SK-N-SH treated with all-trans-retinoic acid at 6 μM for 48 hours (cell line): ENCODE measurements around the gene MEIS2.

Source experiments
- ARNTL ChIP-seq: fragments of 450-650 bp; formaldehyde crosslinking; IDR thresholded peaks from 2 replicates; pipeline ENCODE4 v1.5.0; 2020; ENCODE audit warnings: low read depth, mild to moderate bottlenecking, moderate library complexity, borderline replicate concordance
- CSDC2 ChIP-seq: fragments of 250-450 bp; sonication (Bioruptor Pico); IDR thresholded peaks from 2 replicates; pipeline ENCODE4 v1.5.0; 2020; ENCODE audit warnings: mild to moderate bottlenecking, moderate library complexity
- ISL1 ChIP-seq: fragments of 250-450 bp; sonication (Bioruptor Pico); IDR thresholded peaks from 2 replicates; pipeline ENCODE4 v2.1.2; 2022; ENCODE audit warnings: mild to moderate bottlenecking, moderate library complexity
- ZFP30 ChIP-seq: fragments of 450-650 bp; formaldehyde crosslinking; IDR thresholded peaks from 2 replicates; pipeline ENCODE4 v1.5.0; 2022; ENCODE audit warnings: mild to moderate bottlenecking, moderate library complexity
- ZNF70 ChIP-seq: fragments of 450-650 bp; formaldehyde crosslinking; IDR thresholded peaks from 2 replicates; pipeline ENCODE4 v1.5.0; 2020; ENCODE audit warnings: mild to moderate bottlenecking, moderate library complexity
- ZNF8 ChIP-seq: fragments of 450-650 bp; formaldehyde crosslinking; IDR thresholded peaks from 2 replicates; pipeline ENCODE4 v1.5.0; 2020; ENCODE audit warnings: mild to moderate bottlenecking, moderate library complexity
- TF ChIP-seq, protein P1 (sequence below): fragments of 250-450 bp; sonication (Bioruptor Pico); IDR thresholded peaks from 2 replicates; pipeline ENCODE4 v1.8.0; 2020; ENCODE audit warnings: mild to moderate bottlenecking, moderate library complexity, borderline replicate concordance

DNA sequence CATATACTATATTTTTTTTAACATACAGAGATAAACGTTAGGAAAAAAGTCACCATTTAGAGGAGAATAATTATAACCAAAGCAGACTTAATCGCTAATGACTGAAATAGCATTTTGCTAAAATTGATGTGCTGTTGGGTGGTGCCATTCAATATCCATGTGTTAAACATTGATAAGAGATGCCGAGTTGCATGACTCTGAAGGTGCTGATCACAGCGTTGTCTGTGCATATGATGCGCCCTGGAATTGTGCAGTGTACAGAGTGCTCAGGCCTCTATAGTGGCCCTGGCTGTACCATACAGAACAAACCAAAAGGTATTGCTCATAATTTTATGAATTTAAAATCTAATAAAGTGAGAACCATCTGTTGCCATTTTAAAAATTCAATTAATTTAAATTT, 168.3 kb downstream of the MEIS2 start:
- TF ChIP-seq ZNF8 (CRISPR knock-in tag) (no peak), CSDC2 (CRISPR knock-in tag) (no peak), ZNF70 (no peak), ARNTL (no peak), ZFP30 (CRISPR knock-in tag) (no peak), ISL1 (no peak)
- TF ChIP-seq, protein P1, sequence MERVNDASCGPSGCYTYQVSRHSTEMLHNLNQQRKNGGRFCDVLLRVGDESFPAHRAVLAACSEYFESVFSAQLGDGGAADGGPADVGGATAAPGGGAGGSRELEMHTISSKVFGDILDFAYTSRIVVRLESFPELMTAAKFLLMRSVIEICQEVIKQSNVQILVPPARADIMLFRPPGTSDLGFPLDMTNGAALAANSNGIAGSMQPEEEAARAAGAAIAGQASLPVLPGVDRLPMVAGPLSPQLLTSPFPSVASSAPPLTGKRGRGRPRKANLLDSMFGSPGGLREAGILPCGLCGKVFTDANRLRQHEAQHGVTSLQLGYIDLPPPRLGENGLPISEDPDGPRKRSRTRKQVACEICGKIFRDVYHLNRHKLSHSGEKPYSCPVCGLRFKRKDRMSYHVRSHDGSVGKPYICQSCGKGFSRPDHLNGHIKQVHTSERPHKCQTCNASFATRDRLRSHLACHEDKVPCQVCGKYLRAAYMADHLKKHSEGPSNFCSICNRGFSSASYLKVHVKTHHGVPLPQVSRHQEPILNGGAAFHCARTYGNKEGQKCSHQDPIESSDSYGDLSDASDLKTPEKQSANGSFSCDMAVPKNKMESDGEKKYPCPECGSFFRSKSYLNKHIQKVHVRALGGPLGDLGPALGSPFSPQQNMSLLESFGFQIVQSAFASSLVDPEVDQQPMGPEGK (CRISPR knock-in tag), result no peak
